ENCODE measurements around the gene RAD51AP2.
A peak's percentile ranks its signal among the peaks of the same experiment; 100 is the strongest.

- no peak for TF ChIP-seq BCL11A (IDR thresholded peaks at IDR 0.05; ENCODE audit: low read depth in 2 of 2, low read length in 2 of 2)
- no peak for TF ChIP-seq CTCF (IDR thresholded peaks at IDR 0.05; ENCODE audit: control extremely low read depth in 1 of 3, insufficient read depth in 1 of 3, low read depth in 1 of 3, low read length in 3 of 3)
- TF ChIP-seq FOSL1 (IDR thresholded peaks at IDR 0.05; ENCODE audit: insufficient read depth, low read depth, low read length): no peak
- peak in 1 of 2 experiments; percentile 53; a peak in 2 of 3 replicates for TF ChIP-seq POLR2A (IDR thresholded peaks at IDR 0.05; ENCODE audit: control extremely low read depth in 1 of 2, low read depth in 2 of 2, low read length in 2 of 2)
Observed at GRCh38 chr2:17539611-17540092, 21.4 kb upstream of the RAD51AP2 start.

All from H1 (cell line).